ENCODE data around the gene TCP11L2.

TCP11L2 gene

GRCh38 chr12:106302401-106303201 is at the start of gene TCP11L2:
TCP11L2 (plus strand) TSS chr12:106302733; CDS start chr12:106311076, 8,343 bp downstream.
- no peak for FAIRE-seq

- no peak for FAIRE-seq
Measured at GRCh38 chr12:106254724-106255123, 47.8 kb upstream of the TCP11L2 start.

- no peak for FAIRE-seq
Measured at GRCh38 chr12:106255493-106255892, 47.0 kb upstream of the TCP11L2 start.

GRCh38 chr12:106255952-106256351 is 46.6 kb upstream of the TCP11L2 start:
- FAIRE-seq: no peak

GRCh38 chr12:106256524-106256923 is 46.0 kb upstream of the TCP11L2 start:
- FAIRE-seq: no peak

- no peak for FAIRE-seq
Measured at GRCh38 chr12:106258226-106258625, 44.3 kb upstream of the TCP11L2 start.

- FAIRE-seq: no peak
Measured at GRCh38 chr12:106258935-106259334, 43.6 kb upstream of the TCP11L2 start.

GRCh38 chr12:106265116-106265515 is 37.4 kb upstream of the TCP11L2 start:
- no peak for FAIRE-seq

- no peak for FAIRE-seq
Measured at GRCh38 chr12:106267535-106267934, 35.0 kb upstream of the TCP11L2 start.

- no peak for FAIRE-seq
Measured at GRCh38 chr12:106269150-106269771, 33.3 kb upstream of the TCP11L2 start.

GRCh38 chr12:106271575-106272505 is 30.7 kb upstream of the TCP11L2 start:
- no peak for FAIRE-seq

- FAIRE-seq: no peak
Measured at GRCh38 chr12:106273491-106273890, 29.0 kb upstream of the TCP11L2 start.

- FAIRE-seq: no peak
Measured at GRCh38 chr12:106274012-106274411, 28.5 kb upstream of the TCP11L2 start.

GRCh38 chr12:106274575-106275121 is 27.9 kb upstream of the TCP11L2 start:
- FAIRE-seq: peak; percentile 85

- FAIRE-seq: no peak
Measured at GRCh38 chr12:106275458-106275857, 27.1 kb upstream of the TCP11L2 start.

GRCh38 chr12:106276032-106276740 is 26.3 kb upstream of the TCP11L2 start:
- FAIRE-seq: no peak

- FAIRE-seq: no peak
Measured at GRCh38 chr12:106280106-106280505, 22.4 kb upstream of the TCP11L2 start.

- FAIRE-seq: no peak
Measured at GRCh38 chr12:106281056-106281782, 21.3 kb upstream of the TCP11L2 start.

GRCh38 chr12:106281804-106282203 is 20.7 kb upstream of the TCP11L2 start:
- no peak for FAIRE-seq

- no peak for FAIRE-seq
Measured at GRCh38 chr12:106282457-106283097, 20.0 kb upstream of the TCP11L2 start.

Data from colon (tissue), 2 donors.